Measurements from ENCODE around the gene GPR132. TPM values are rescaled to one million over a fixed set of nuclear protein-coding genes. Genes with fewer than 3 reads are reported as not detected.

Gene GPR132
- total RNA-seq, 2 donors from 2014 or later = 1.0 TPM

GRCh38 chr14:105053996-105054395 is 11.2 kb downstream of the GPR132 start:
- H3K9me3 ChIP-seq = no peaks in the 10 kb centered on the region
- H3K27me3 ChIP-seq = no peaks in the 10 kb centered on the region
- intact Hi-C loops (cut with DNase I) = loop anchor here (10.0 kb wide), 1 partner anchor 279 kb away; no protein-coding TSS in a partner anchor
- H3K9ac ChIP-seq (ENCODE audit: low read depth in 2 of 2, low read length in 2 of 2) = no peak overlapping the region
- H3K4me1 ChIP-seq = no peaks in the 10 kb centered on the region
- no peaks in the 10 kb centered on the region for H3K36me3 ChIP-seq
- H3K4me3 ChIP-seq = no peak overlapping the region
- TF ChIP-seq CTCF (IDR thresholded peaks at IDR 0.05) = no peak
- DNase-seq = no peak
- no peak overlapping the region for H3K27ac ChIP-seq

- no peak for DNase-seq
- Histone ChIP-seq H3K4me1 (no peaks in the 10 kb centered on the region), H3K4me3 (no peak overlapping the region), H3K27ac (no peak overlapping the region), H3K27me3 (no peaks in the 10 kb centered on the region), H3K9ac (ENCODE audit: low read depth in 2 of 2, low read length in 2 of 2) (no peak overlapping the region), H3K9me3 (no peaks in the 10 kb centered on the region), H3K36me3 (no peaks in the 10 kb centered on the region)
- TF ChIP-seq CTCF (IDR thresholded peaks at IDR 0.05) = no peak
- intact Hi-C loops (cut with DNase I) = loop anchor here (10.0 kb wide), 1 partner anchor 279 kb away; no protein-coding TSS in a partner anchor
These were observed 11.8 kb downstream of the GPR132 start for GRCh38 chr14:105053421-105053820.

GRCh38 chr14:105052110-105052458 is 13.1 kb downstream of the GPR132 start:
- no peak overlapping the region for H3K27ac ChIP-seq
- intact Hi-C loops (cut with DNase I) = loop anchor here (10.0 kb wide), 1 partner anchor 277 kb away; no protein-coding TSS in a partner anchor

GRCh38 chr14:105051182-105052109 is 13.8 kb downstream of the GPR132 start:
- H3K36me3 ChIP-seq = no peaks in the 10 kb centered on the region
- no peaks in the 10 kb centered on the region for H3K9me3 ChIP-seq
- no peak overlapping the region for H3K4me3 ChIP-seq
- no peaks in the 10 kb centered on the region for H3K4me1 ChIP-seq
- DNase-seq = no peak
- H3K27me3 ChIP-seq = no peaks in the 10 kb centered on the region
- intact Hi-C loops (cut with DNase I) = loop anchor here (10.0 kb wide), 1 partner anchor 277 kb away; no protein-coding TSS in a partner anchor
- H3K9ac ChIP-seq (ENCODE audit: low read depth in 2 of 2, low read length in 2 of 2) = no peak overlapping the region
- TF ChIP-seq CTCF (IDR thresholded peaks at IDR 0.05) = no peak
- no peak overlapping the region for H3K27ac ChIP-seq

More at GRCh38 chr14:105052110-105052458, 13.1 kb downstream of the GPR132 start:
- Histone ChIP-seq H3K27me3 (no peaks in the 10 kb centered on the region), H3K4me3 (no peak overlapping the region), H3K9me3 (no peaks in the 10 kb centered on the region), H3K4me1 (no peaks in the 10 kb centered on the region), H3K36me3 (no peaks in the 10 kb centered on the region), H3K9ac (ENCODE audit: low read depth in 2 of 2, low read length in 2 of 2) (no peak overlapping the region)
- TF ChIP-seq CTCF (IDR thresholded peaks at IDR 0.05) = no peak
- DNase-seq = no peak

- Histone ChIP-seq H3K4me3 (no peak overlapping the region), H3K27ac (no peak overlapping the region), H3K4me1 (no peaks in the 10 kb centered on the region), H3K9me3 (no peaks in the 10 kb centered on the region), H3K9ac (ENCODE audit: low read depth in 2 of 2, low read length in 2 of 2) (peak overlapping the region in 1 of 2 donors; percentile 18), H3K36me3 (no peaks in the 10 kb centered on the region), H3K27me3 (no peaks in the 10 kb centered on the region)
- peak; percentile 83 for DNase-seq
- no peak for TF ChIP-seq CTCF (IDR thresholded peaks at IDR 0.05)
- intact Hi-C loops (cut with DNase I) = loop anchor here (10.0 kb wide), 1 partner anchor 276 kb away; no protein-coding TSS in a partner anchor
These were observed 14.7 kb downstream of the GPR132 start for GRCh38 chr14:105050551-105050897.
